T follicular helper cell (primary cell): ENCODE results near the gene ZYX.
"Not testable (repeated sequence)": the region's sequence is repeated elsewhere in the genome, so short reads cannot be mapped to it uniquely, and the experiment has no call there.

Source experiments
- DNase-seq: peaks from one replicate; pipeline ENCODE4 v3.0.0-alpha.2; 2020; ENCODE audit warnings: low read depth

The ZYX gene

GRCh38 chr7:143417734-143418383 lies 36.7 kb downstream of the ZYX start:
- DNase-seq, result no peak

GRCh38 chr7:143418681-143419458 lies 37.7 kb downstream of the ZYX start:
- no peak for DNase-seq

- no peak for DNase-seq
Observed at GRCh38 chr7:143419880-143420279, 38.7 kb downstream of the ZYX start.

- not testable (repeated sequence) for DNase-seq
Observed at GRCh38 chr7:143420624-143421023, 39.5 kb downstream of the ZYX start.

GRCh38 chr7:143422033-143422432 lies 40.9 kb downstream of the ZYX start:
- no peak for DNase-seq

- not testable (repeated sequence) for DNase-seq
Observed at GRCh38 chr7:143424476-143424875, 43.3 kb downstream of the ZYX start.

GRCh38 chr7:143426479-143427142 lies 45.5 kb downstream of the ZYX start:
- DNase-seq, result no peak

- no peak for DNase-seq
Observed at GRCh38 chr7:143429770-143430698, 48.9 kb downstream of the ZYX start.

- no peak for DNase-seq
Observed at GRCh38 chr7:143431109-143431508, 50.0 kb downstream of the ZYX start.

GRCh38 chr7:143433759-143434158 lies 52.6 kb downstream of the ZYX start:
- DNase-seq, result no peak

GRCh38 chr7:143434660-143435059 lies 53.5 kb downstream of the ZYX start:
- no peak for DNase-seq

- DNase-seq, result no peak
Observed at GRCh38 chr7:143435266-143435665, 54.1 kb downstream of the ZYX start.

- no peak for DNase-seq
Observed at GRCh38 chr7:143436325-143436946, 55.3 kb downstream of the ZYX start.

- no peak for DNase-seq
Observed at GRCh38 chr7:143437578-143437977, 56.4 kb downstream of the ZYX start.

- DNase-seq, result no peak
Observed at GRCh38 chr7:143439866-143440265, 58.7 kb downstream of the ZYX start.
